HCT116 (cell line): ENCODE data around the gene PHF1. TPM values are rescaled to one million over a fixed set of nuclear protein-coding genes. Genes with fewer than 3 reads are reported as not detected.

Experiments used
- ATAC-seq: fragments of 200-7000 bp; cut with Tn5 transposase; 2 replicates; pipeline ENCODE4 v1.9.1; 2020; ENCODE audit warnings: mild to moderate bottlenecking, moderate library complexity
- BruUV-seq: library from RNA; stranded (reverse); fragments of 400-500 nt; replicated peaks from 2 replicates; lab custom pipeline; 2021; lab: Mats Ljungman, UMichigan
- CTCF ChIA-PET: fragments of 300-600 bp; sonication (Branson Sonifier 250); formaldehyde crosslinking; loops from one replicate; lab custom pipeline; 2021; ENCODE audit warnings: antibody characterized with exemption; lab: Charles Lee
- POLR2A ChIA-PET: fragments of 300-600, 350-600 bp; sonication (Branson Sonifier 250); formaldehyde crosslinking; loops from one replicate; lab custom pipeline; 2021; ENCODE audit warnings: antibody characterized with exemption; lab: Charles Lee
- RAD21 ChIA-PET, 2 experiments: fragments of 300-600 bp; sonication (Branson Sonifier 250); formaldehyde crosslinking; loops; one replicate each; lab custom pipeline; 2023; ENCODE audit warnings: low total read pairs in 2 of 2; ENCODE audit not compliant: uncharacterized antibody in 2 of 2, unreplicated experiment in 2 of 2, low non-redundant PET in 1 of 2; lab: Charles Lee
- DNase-seq: peaks from one replicate; pipeline ENCODE4 v3.0.0-alpha.2; 2010; ENCODE audit warnings: low read depth, low spot score
- H2AFZ ChIP-seq: fragments of 200-600 bp; shearing (Covaris generic), sonication (generic); 2 replicates; pipeline ENCODE4 v1.6.1; 2017; ENCODE audit warnings: low read depth, mixed run types, mixed read lengths, antibody characterized with exemption, low read length; ENCODE audit not compliant: poor library complexity, severe bottlenecking
- H3K27ac ChIP-seq: 2 replicates; pipeline ENCODE4 v1.5.1; 2012; ENCODE audit warnings: low read depth, low read length
- H3K27me3 ChIP-seq: fragments of 200-600 bp; sonication (generic); 2 replicates; pipeline ENCODE4 v1.6.1; 2016; ENCODE audit warnings: mixed run types, low read length, mixed read lengths; ENCODE audit not compliant: insufficient read depth
- H3K36me3 ChIP-seq, 2 experiments: fragments of 200-500 bp in 1 of 2; fragments of 200-600 bp in 1 of 2; sonication (Bioruptor generic) in 1 of 2; sonication (generic) in 1 of 2; 2 replicates each; pipeline versions ENCODE4 v1.5.1 to v1.6.1; 2014 to 2016; ENCODE audit warnings: low read length in 2 of 2, inconsistent platforms in 1 of 2, mixed read lengths in 1 of 2, mixed run types in 1 of 2; ENCODE audit not compliant: insufficient read depth in 2 of 2, control insufficient read depth in 1 of 2
- H3K4me1 ChIP-seq, 2 experiments: fragments of 200-600 bp in 1 of 2; sonication (generic) in 1 of 2; 2 replicates each; pipeline versions ENCODE4 v1.5.1 to v1.6.1; 2012 to 2017; ENCODE audit warnings: low read length in 2 of 2, inconsistent platforms in 1 of 2, mild to moderate bottlenecking in 1 of 2, mixed read lengths in 1 of 2, mixed run types in 1 of 2, moderate library complexity in 1 of 2; ENCODE audit not compliant: insufficient read depth in 2 of 2, control insufficient read depth in 1 of 2
- H3K4me2 ChIP-seq: fragments of 200-600 bp; sonication (generic); 2 replicates; pipeline ENCODE4 v1.6.1; 2017; ENCODE audit warnings: mixed run types, low read length, mixed read lengths
- H3K4me3 ChIP-seq, 2 experiments: fragments of 200-600 bp in 1 of 2; sonication (generic) in 1 of 2; replicated peaks in 1 of 2; 2 replicates each; pipeline ENCODE4 v1.5.1; 2011 to 2016; ENCODE audit warnings: low read length in 2 of 2, control low read depth in 1 of 2, low read depth in 1 of 2, mild to moderate bottlenecking in 1 of 2, mixed read lengths in 1 of 2, mixed run types in 1 of 2
- H3K79me2 ChIP-seq: fragments of 200-600 bp; sonication (generic); 2 replicates; pipeline ENCODE4 v1.6.1; 2017; ENCODE audit warnings: mild to moderate bottlenecking, mixed run types, low read length, moderate library complexity, mixed read lengths; ENCODE audit not compliant: insufficient read depth
- H3K9ac ChIP-seq: fragments of 200-600 bp; sonication (generic); 2 replicates; pipeline ENCODE4 v1.6.1; 2016; ENCODE audit warnings: low read length, mixed read lengths
- H3K9me2 ChIP-seq: fragments of 200-600 bp; sonication (generic), shearing (Covaris generic); 2 replicates; pipeline ENCODE4 v1.6.1; 2017; ENCODE audit warnings: mixed run types, mild to moderate bottlenecking, moderate library complexity; ENCODE audit not compliant: insufficient read depth
- H3K9me3 ChIP-seq, 2 experiments: fragments of 200-500 bp in 1 of 2; fragments of 200-600 bp in 1 of 2; sonication (Bioruptor generic) in 1 of 2; sonication (generic) in 1 of 2; 2 replicates each; pipeline ENCODE4 v1.6.1; 2014 to 2017; ENCODE audit warnings: low read length in 2 of 2, mixed read lengths in 2 of 2, inconsistent platforms in 1 of 2, low read depth in 1 of 2, mild to moderate bottlenecking in 1 of 2, mixed run types in 1 of 2, moderate library complexity in 1 of 2; ENCODE audit not compliant: control insufficient read depth in 1 of 2, insufficient read depth in 1 of 2
- H4K20me1 ChIP-seq: fragments of 200-600 bp; sonication (generic), shearing (Covaris generic); 2 replicates; pipeline ENCODE4 v1.6.1; 2017; ENCODE audit warnings: mixed run types, mild to moderate bottlenecking, moderate library complexity; ENCODE audit not compliant: insufficient read depth
- CBX3 ChIP-seq: IDR thresholded peaks from 2 replicates; pipeline ENCODE4 v1.6.1; 2012; ENCODE audit warnings: low read depth
- CEBPB ChIP-seq: IDR thresholded peaks from 2 replicates; pipeline ENCODE4 v1.6.1; 2012; ENCODE audit warnings: low read depth
- CTCF ChIP-seq, 3 experiments: fragments of 200-600 bp in 1 of 3; sonication (generic) in 1 of 3; IDR thresholded peaks in 2 of 3; conservative IDR thresholded peaks in 1 of 3; 2 replicates each; pipeline ENCODE4 v1.5.1; 2012 to 2017; ENCODE audit warnings: low read depth in 2 of 3, low read length in 2 of 3, antibody characterized with exemption in 1 of 3, borderline replicate concordance in 1 of 3, control low read depth in 1 of 3, mild to moderate bottlenecking in 1 of 3, mixed read lengths in 1 of 3, mixed run types in 1 of 3, moderate library complexity in 1 of 3; ENCODE audit not compliant: insufficient read depth in 1 of 3
- FOSL1 ChIP-seq: IDR thresholded peaks from 2 replicates; pipeline ENCODE4 v1.6.1; 2012; ENCODE audit warnings: low read depth
- MAX ChIP-seq: IDR thresholded peaks from 2 replicates; pipeline ENCODE4 v1.6.1; 2012
- RAD21 ChIP-seq: IDR thresholded peaks from 2 replicates; pipeline ENCODE4 v1.6.1; 2012; ENCODE audit warnings: low read depth, mild to moderate bottlenecking
- SIN3A ChIP-seq: IDR thresholded peaks from 2 replicates; pipeline ENCODE4 v1.6.1; 2012; ENCODE audit warnings: low read depth
- SP1 ChIP-seq: IDR thresholded peaks from 2 replicates; pipeline ENCODE4 v1.6.1; 2012; ENCODE audit warnings: low read depth
- SRF ChIP-seq: IDR thresholded peaks from 2 replicates; pipeline ENCODE4 v1.6.1; 2012; ENCODE audit warnings: low read depth
- TCF7L2 ChIP-seq: IDR thresholded peaks from 2 replicates; pipeline ENCODE4 v1.7.0; 2011; ENCODE audit warnings: borderline replicate concordance, inconsistent platforms; ENCODE audit not compliant: insufficient read depth, insufficient read length; ENCODE audit errors: extremely low read depth
- ZFX ChIP-seq: fragments of 450-650 bp; IDR thresholded peaks from 2 replicates; pipeline ENCODE4 v1.6.1; 2017
- intact Hi-C: fragments of 100-400 bp; cut with micrococcal nuclease; formaldehyde crosslinking; loops from 2 replicates; pipeline ENCODE4 v1.10.0; 2022
- total RNA-seq: library from RNA; stranded (reverse); gene quantifications from one replicate; pipeline ENCODE4 v1.2.1, GENCODE V29; 2021; ENCODE audit not compliant: unreplicated experiment

PHF1 gene
- total RNA-seq, 1 experiment from 2014 or later, result 40.2 TPM

GRCh38 chr6:33390173-33390572, 20.6 kb upstream of the PHF1 start:
- Histone ChIP-seq H3K9me3 (no peaks in the 10 kb centered on the region), H3K27me3 (no peaks in the 10 kb centered on the region), H2AFZ (no peak overlapping the region), H3K4me2 (no peak overlapping the region), H3K4me1 (peaks cover 11 to 28% of the 10 kb centered on the region in 2 experiments), H4K20me1 (no peaks in the 10 kb centered on the region; the same call in 1 of the 2 replicates), H3K9ac (no peak overlapping the region), H3K36me3 (peaks cover 0 to 9% of the 10 kb centered on the region in 2 experiments; a peak in 1 of 4 replicates), H3K27ac (no peak overlapping the region), H3K4me3 (no peak overlapping the region), H3K9me2 (no peaks in the 10 kb centered on the region), H3K79me2 (peaks cover 35% of the 10 kb centered on the region)
- ChIA-PET CTCF (interaction anchor here (1.2 to 1.3 kb wide), 2 partner anchors 23 to 28 kb away, joined by 3 to 4 read pairs; partner anchors contain the start of gene CUTA), POLR2A (no interaction called here), RAD21 (no interaction called here)
- no peak for DNase-seq
- intact Hi-C loops, result loop anchor here (5.0 kb wide), 1 partner anchor 103 kb away; the partner anchor contains the start of genes PFDN6 and WDR46
- no TSS peak for BruUV-seq
- no peak for ATAC-seq
- no peak for TF ChIP-seq SP1
- no peak for TF ChIP-seq TCF7L2
- TF ChIP-seq FOSL1, result no peak
- no peak for TF ChIP-seq RAD21
- no peak for TF ChIP-seq SIN3A

DNA sequence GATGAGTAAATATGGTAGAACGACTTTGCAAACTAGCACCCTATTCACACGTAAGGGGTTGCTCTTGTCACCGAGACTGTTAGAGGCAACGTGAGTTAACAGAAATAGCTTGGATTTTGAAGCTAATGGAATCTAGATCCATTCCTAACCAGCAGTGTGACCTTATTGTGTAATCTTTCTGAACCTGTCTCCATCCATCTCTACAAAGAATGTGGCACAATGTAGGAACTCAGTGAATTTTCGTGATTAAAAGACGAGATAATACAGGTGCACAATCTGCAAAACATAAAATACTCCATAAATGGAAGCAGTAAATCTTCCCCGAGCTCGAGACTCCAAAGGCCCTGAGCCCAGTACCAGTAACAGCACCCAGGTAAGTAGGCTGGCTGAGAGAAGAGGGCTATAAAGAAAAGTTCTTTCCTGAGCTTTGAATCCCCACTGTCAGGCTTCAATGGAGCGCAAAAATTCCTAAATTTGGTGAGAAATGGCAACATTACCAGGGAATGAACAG, 20.0 kb upstream of the PHF1 start:
- Histone ChIP-seq H3K36me3 (peaks cover 0 to 9% of the 10 kb centered on the region in 2 experiments; a peak in 1 of 4 replicates), H3K4me2 (peak overlapping the region; percentile 45), H3K9ac (peak overlapping the region; percentile 47), H3K9me2 (no peaks in the 10 kb centered on the region), H2AFZ (peak overlapping the region; percentile 3), H3K27me3 (no peaks in the 10 kb centered on the region), H3K9me3 (no peaks in the 10 kb centered on the region), H3K27ac (peak overlapping the region; percentile 87), H3K4me3 (peak overlapping the region; percentile 6 to 7; a peak in 3 of 4 replicates), H3K4me1 (peaks cover 11 to 28% of the 10 kb centered on the region in 2 experiments), H4K20me1 (no peaks in the 10 kb centered on the region; the same call in 1 of the 2 replicates), H3K79me2 (peaks cover 41% of the 10 kb centered on the region)
- ATAC-seq (no peak), DNase-seq (no peak)
- TF ChIP-seq MAX (no peak), SRF (no peak), ZFX (no peak), CTCF (IDR thresholded peaks at IDR 0.05 in 2 of 3, conservative IDR thresholded peaks at IDR 0.05 in 1 of 3; ENCODE audit: borderline replicate concordance in 1 of 3, insufficient read depth in 1 of 3, low read depth in 2 of 3, low read length in 2 of 3) (no peak), SP1 (no peak), CEBPB (no peak), CBX3 (no peak)
- intact Hi-C loops, result loop anchor here (1.0 to 5.0 kb wide), 2 partner anchors 19 to 104 kb away; partner anchors contain the start of genes PFDN6 and WDR46
- CTCF ChIA-PET, result interaction anchor here (0.8 to 1.3 kb wide), 4 partner anchors 23 to 265 kb away, joined by 3 to 4 read pairs (median 3); partner anchors contain the start of gene CUTA
- TSS peak; percentile 96 for BruUV-seq
- POLR2A ChIA-PET, result interaction anchor here (1.0 kb wide), 1 partner anchor 19 kb away, joined by 3 read pairs; no protein-coding TSS in a partner anchor
- RAD21 ChIA-PET, result no interaction called here
